IPS-18c (cell line): Measurements from ENCODE around the gene TMEM222.

Experiments
- H3K4me3 ChIP-seq: 2 replicates; pipeline ENCODE4 v1.7.0; 2013; ENCODE audit warnings: low read depth, mild to moderate bottlenecking, low read length, moderate library complexity; ENCODE audit not compliant: insufficient read depth
- H3K9me3 ChIP-seq: one replicate; pipeline ENCODE4 v1.6.1; 2013; ENCODE audit warnings: mild to moderate bottlenecking, low read length, moderate library complexity; ENCODE audit not compliant: control insufficient read depth, insufficient read depth

TMEM222 gene

GRCh38 chr1:27301582-27302199, 20.3 kb upstream of the TMEM222 start:
- Histone ChIP-seq H3K9me3 (no peaks in the 10 kb centered on the region), H3K4me3 (no peak overlapping the region)

GRCh38 chr1:27302612-27303011, 19.4 kb upstream of the TMEM222 start:
- no peak overlapping the region for H3K4me3 ChIP-seq
- H3K9me3 ChIP-seq = no peaks in the 10 kb centered on the region

GRCh38 chr1:27303509-27303908, 18.5 kb upstream of the TMEM222 start:
- no peak overlapping the region for H3K4me3 ChIP-seq
- H3K9me3 ChIP-seq = no peaks in the 10 kb centered on the region

GRCh38 chr1:27306071-27306470, 15.9 kb upstream of the TMEM222 start:
- no peak overlapping the region for H3K4me3 ChIP-seq
- no peaks in the 10 kb centered on the region for H3K9me3 ChIP-seq

- H3K4me3 ChIP-seq = no peak overlapping the region; the same call in 1 of the 2 replicates
- H3K9me3 ChIP-seq = no peaks in the 10 kb centered on the region
These were observed 14.8 kb upstream of the TMEM222 start for GRCh38 chr1:27306892-27307761.

- Histone ChIP-seq H3K9me3 (no peaks in the 10 kb centered on the region), H3K4me3 (no peak overlapping the region)
These were observed 13.9 kb upstream of the TMEM222 start for GRCh38 chr1:27307874-27308598.

GRCh38 chr1:27314169-27314568, 7.8 kb upstream of the TMEM222 start:
- H3K4me3 ChIP-seq = no peak overlapping the region
- H3K9me3 ChIP-seq = no peaks in the 10 kb centered on the region

GRCh38 chr1:27314737-27315136, 7.2 kb upstream of the TMEM222 start:
- no peaks in the 10 kb centered on the region for H3K9me3 ChIP-seq
- no peak overlapping the region for H3K4me3 ChIP-seq

- H3K9me3 ChIP-seq = no peaks in the 10 kb centered on the region
- no peak overlapping the region for H3K4me3 ChIP-seq
These were observed 5.1 kb upstream of the TMEM222 start for GRCh38 chr1:27316860-27317259.

- Histone ChIP-seq H3K4me3 (no peak overlapping the region), H3K9me3 (no peaks in the 10 kb centered on the region)
These were observed 3.8 kb upstream of the TMEM222 start for GRCh38 chr1:27318136-27318535.

GRCh38 chr1:27318596-27318995, 3.4 kb upstream of the TMEM222 start:
- Histone ChIP-seq H3K9me3 (no peaks in the 10 kb centered on the region), H3K4me3 (no peak overlapping the region)

- no peaks in the 10 kb centered on the region for H3K9me3 ChIP-seq
- H3K4me3 ChIP-seq = peak overlapping the region; percentile 93
These were observed 742 bp downstream of the TMEM222 start for GRCh38 chr1:27322569-27323240.

GRCh38 chr1:27325286-27325685, 3.3 kb downstream of the TMEM222 start:
- no peak overlapping the region for H3K4me3 ChIP-seq
- H3K9me3 ChIP-seq = no peaks in the 10 kb centered on the region

GRCh38 chr1:27327964-27328363, 6.0 kb downstream of the TMEM222 start:
- Histone ChIP-seq H3K4me3 (no peak overlapping the region), H3K9me3 (peaks cover 2% of the 10 kb centered on the region)

- H3K4me3 ChIP-seq = no peak overlapping the region
- peaks cover 2% of the 10 kb centered on the region for H3K9me3 ChIP-seq
These were observed 8.8 kb downstream of the TMEM222 start for GRCh38 chr1:27330786-27331185.

GRCh38 chr1:27331426-27331825, 9.5 kb downstream of the TMEM222 start:
- Histone ChIP-seq H3K9me3 (peaks cover 2% of the 10 kb centered on the region), H3K4me3 (no peak overlapping the region)

GRCh38 chr1:27331922-27332321, 10.0 kb downstream of the TMEM222 start:
- Histone ChIP-seq H3K9me3 (peaks cover 2% of the 10 kb centered on the region), H3K4me3 (no peak overlapping the region)
